ENCODE data around the gene OR6S1.

GRCh38 chr14:20632831-20633691 lies 8.4 kb downstream of the OR6S1 start:
- TF ChIP-seq CTCF (IDR thresholded peaks at IDR 0.05; ENCODE audit: low read depth, low read length), result no peak
- TF ChIP-seq POLR2A (IDR thresholded peaks at IDR 0.05; ENCODE audit: extremely low read depth, insufficient read length), result no peak
- TF ChIP-seq MAX (IDR thresholded peaks at IDR 0.05; ENCODE audit: low read depth, low read length), result no peak
- TF ChIP-seq MYC (IDR thresholded peaks at IDR 0.05; ENCODE audit: low read depth, low read length), result no peak

All from NB4 (cell line).